HG02885 (cell line): ENCODE measurements around the gene CDK5RAP1.

Experiments used
- ATAC-seq: cut with Tn5 transposase; IDR thresholded peaks from one replicate; pipeline ENCODE4 v1.9.1; 2021; ENCODE audit warnings: mild to moderate bottlenecking; ENCODE audit not compliant: unreplicated experiment, poor library complexity

CDK5RAP1 gene

DNA sequence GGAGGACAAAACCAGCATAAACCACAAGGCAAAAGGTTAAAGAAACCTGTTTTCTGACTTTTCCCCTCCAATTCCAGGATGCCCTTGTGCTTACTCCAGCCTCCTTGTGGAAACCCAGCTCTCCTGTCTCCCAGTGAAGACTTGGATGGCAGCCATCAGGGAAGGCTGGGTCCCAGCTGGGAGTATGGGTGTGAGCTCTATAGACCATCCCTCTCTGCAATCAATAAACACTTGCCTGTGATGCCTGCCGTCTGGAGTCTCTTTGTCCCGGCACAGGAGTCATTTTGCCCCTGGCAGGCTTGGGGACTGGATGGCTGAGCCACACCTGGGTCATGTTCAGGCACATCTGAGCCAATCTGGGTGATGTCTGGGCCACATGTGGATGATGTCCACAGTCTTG, 91.7 kb downstream of the CDK5RAP1 start:
- ATAC-seq: no peak
